HG02885 (cell line): ENCODE results near the gene RANBP6.
"Not testable (repeated sequence)": the region's sequence is repeated elsewhere in the genome, so short reads cannot be mapped to it uniquely, and the experiment has no call there.

Experiments
- ATAC-seq: cut with Tn5 transposase; IDR thresholded peaks from one replicate; pipeline ENCODE4 v1.9.1; 2021; ENCODE audit warnings: mild to moderate bottlenecking; ENCODE audit not compliant: unreplicated experiment, poor library complexity

Gene RANBP6

DNA sequence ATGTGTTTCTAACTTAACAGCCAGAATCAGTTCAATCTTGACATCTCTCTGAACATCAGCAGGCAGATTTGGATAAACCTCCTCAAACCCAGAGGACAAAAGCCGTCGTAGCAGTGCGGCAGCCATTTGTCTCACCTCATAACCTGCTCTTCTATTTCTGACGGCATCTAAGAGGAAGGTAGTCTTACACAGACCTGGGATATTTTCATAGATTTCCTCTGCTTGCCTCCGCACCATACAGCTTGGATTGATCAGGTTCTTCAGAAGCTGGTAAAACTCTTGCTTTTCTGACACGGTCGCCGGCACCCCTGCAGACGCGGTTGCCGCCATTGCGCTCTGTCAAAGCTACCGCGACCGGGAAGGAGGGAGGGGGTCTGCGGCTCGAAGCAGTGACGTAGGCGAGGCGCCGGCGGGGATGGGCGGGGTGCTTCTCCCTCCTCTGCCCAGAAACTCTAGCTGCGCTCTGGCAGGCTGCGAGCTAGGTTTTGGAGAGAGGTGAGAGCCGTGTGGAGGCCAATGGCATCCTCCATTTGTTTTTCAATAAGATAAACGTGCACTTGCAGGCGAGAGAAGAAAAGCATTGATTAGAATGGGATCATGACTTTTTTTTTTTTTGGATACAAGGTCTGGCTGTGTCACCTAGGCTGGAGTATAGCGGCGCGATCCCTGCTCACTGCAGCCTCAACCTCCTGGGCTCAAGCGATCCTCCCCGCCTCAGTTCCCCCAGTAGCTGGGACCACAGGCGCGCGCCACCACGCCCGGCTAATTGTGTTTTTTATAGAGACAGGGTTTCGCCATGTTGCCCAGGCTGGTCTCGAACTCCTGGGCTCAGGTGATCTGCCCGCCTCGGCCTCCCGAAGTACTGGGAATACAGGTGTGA, at the start of gene RANBP6:
TSS of gene RANBP6 (minus strand) at position 347 of the 880 bp plus-strand sequence. CDS start at position 330, 17 bp downstream.
- peak; percentile 100 for ATAC-seq

GRCh38 chr9:6063146-6063545, 47.7 kb upstream of the RANBP6 start:
- not testable (repeated sequence) for ATAC-seq

GRCh38 chr9:6055666-6056065, 40.2 kb upstream of the RANBP6 start:
- no peak for ATAC-seq

DNA sequence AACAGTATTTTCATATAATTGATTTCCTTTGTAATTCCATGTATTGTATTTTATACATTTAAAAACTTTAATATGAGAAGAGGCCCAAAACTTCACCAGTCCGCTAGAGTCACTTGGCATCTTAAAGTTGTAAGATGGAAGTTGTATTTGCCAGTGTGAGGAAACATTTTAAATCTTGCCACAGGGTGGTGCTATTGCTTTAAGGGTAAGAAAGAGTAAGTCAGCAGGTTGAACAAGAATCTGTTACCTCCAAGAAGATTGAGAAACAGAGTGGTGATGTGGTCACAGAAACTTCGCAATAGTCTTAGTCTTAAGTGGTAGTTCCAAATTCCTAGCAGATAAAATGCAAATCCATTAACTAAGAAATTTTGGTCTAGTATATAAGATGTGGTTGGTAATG, 39.8 kb upstream of the RANBP6 start:
- ATAC-seq, result peak; percentile 50

DNA sequence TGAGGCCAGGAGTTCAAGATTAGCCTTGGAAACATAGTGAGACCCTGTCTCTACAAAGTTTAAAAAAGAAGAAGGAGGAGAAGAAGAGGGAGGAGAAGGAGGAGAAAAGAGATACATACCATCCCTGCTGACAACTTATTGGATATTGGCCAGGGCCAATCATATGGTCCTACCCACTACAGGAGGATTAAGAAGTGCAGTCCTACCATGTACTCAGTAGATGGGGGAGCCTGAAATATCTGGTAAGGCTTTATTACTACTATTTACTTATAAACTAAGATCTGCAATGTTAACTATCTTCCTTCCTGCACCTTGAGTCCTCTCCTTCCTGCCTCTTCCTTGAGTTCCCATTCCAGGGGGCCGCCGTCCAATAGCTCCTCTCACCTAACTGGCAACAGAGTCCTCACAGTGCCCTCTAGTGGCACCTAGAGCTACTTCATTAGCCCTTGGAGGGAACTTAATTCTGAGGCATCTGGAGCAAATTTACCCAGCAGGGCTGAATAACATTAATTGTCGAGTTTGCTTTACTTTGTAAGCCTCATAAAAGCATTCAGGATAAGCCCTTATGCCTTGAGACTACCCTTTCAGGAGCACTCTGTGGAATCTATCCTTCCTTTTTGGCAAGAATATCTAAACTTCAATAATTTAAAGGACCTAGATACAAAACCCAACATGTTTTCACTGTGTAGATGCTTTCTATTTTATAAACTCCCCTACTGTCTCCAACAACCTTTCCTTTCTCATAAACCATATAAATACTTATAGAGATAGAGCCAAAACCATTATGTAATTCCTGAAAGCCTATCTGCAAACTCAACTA, 39.1 kb upstream of the RANBP6 start:
- ATAC-seq, result peak; percentile 47

DNA sequence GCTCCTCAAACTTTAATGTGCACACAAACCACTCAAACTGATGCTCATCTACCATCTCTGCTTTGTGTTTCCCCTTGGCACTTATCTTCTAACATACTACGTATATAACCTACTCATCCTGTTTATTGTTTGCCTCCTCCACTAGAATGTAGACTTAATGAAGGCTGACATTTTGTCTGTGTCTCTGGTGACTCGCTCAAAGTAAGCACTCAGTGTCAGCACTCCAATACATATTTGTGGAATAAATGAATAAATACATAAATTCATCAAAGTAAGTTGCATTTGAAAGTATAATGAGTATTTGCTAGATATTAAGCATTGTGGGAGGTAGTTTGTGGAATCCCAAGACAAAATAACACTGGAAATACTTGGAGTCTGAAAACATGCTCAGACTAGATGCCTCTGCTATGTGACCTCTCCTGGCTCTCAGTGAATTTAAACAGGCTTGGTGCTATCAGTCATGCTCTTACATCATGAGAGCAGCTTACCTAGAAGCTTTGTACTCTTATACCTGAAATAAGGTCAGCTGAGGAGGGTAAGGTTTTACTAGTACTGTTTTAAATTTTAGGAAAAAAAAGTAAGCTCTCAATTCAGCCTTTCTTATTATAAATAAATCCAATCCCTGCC, 37.0 kb upstream of the RANBP6 start:
- no peak for ATAC-seq

DNA sequence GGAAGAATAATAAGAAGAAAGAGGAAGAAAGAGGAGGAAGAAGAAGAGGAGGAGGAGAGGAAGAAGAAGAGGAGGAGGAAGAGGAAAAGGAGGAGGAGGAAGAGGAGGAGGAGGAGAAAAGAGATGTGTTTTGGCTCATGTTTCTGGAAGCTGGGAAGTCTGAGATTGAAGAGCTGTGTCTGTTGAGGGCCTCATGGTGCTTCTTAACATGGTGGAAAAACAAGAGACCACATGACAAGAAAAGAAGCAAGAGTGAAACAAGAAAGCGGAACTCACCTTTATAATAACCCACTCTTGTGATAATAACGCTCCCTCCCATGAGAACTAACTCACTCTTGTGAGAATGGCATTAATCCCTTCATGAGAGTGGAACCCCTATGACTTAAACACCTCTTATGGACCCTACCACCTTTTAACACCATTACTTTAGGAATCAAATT, 36.1 kb upstream of the RANBP6 start:
- ATAC-seq, result peak; percentile 78

DNA sequence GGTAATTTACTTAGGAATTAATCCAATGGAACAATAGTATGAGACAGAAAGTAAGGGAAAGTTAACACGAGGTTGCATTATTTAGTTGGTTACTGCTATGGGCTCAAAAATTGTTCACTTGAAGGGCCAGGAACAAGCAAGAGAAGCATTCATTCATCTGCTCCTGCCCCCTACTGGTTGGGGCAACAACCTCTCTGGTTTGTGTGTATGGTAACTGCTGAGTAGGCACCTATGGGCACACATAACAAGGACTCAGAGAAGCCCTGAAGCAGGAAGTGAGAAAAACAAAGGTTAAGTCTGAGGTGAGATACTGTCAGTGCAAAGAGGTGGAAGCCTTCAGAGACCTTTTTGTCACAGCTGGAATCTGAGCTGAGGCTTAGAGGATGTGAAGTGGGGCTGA, 34.4 kb upstream of the RANBP6 start:
- peak; percentile 60 for ATAC-seq

GRCh38 chr9:6048039-6048438, 32.6 kb upstream of the RANBP6 start:
- no peak for ATAC-seq

DNA sequence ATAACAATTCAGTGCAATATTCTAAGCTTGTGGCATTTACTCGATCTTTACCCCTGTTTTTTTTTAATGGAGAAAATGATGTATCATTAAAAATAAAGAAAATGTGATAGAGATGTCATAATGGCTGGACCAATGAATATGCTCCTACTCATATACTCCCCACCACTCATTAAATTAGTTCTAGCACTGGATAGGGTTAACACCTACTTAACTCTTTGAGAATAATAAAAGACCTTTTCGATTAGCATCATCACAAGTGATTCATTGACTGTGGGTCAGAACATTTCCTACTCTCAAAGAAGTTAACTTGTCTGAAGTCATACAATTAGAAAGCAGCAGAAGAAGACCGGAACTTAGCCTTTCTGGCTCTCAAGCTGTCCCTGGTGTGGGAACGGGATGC, 31.6 kb upstream of the RANBP6 start:
- ATAC-seq, result no peak

DNA sequence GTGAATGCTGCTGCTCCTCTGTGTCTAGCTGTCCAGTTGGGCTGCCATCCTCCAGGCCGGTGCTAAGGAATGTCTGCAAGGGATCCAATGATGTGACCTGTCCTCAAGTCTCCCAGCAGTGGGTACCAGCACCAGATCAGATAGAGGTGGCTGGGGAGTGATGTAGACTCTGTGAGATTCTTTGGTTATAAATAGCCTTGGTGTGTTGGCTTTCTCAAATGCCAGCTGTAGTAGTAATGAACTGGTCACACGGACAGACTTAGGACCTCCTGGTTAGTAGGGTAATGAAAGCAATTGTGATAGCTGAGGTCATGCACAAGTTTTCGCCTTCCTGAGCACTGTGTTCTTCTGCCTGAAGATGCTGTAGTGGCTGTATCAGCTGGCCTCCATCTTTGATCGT, 29.9 kb upstream of the RANBP6 start:
- ATAC-seq, result no peak

GRCh38 chr9:6040077-6040476, 24.7 kb upstream of the RANBP6 start:
- no peak for ATAC-seq

DNA sequence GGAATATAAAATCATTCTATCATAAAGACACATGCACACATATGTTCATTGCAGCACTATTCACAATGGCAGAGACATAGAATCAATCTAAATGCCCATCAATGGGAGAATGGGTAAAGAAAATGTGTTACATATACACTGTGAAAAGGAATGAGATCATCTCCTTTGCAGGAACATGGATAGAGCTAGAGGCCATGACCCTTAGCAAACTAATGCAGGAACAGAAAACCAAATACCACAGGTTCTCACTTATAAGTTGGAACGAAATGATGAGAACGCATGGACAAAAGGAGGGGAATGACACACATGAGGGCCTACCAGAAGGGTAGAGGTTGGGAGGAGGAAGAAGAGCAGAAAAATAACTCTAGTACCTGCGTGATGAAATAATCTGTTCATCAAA, 21.0 kb upstream of the RANBP6 start:
- ATAC-seq, result no peak

DNA sequence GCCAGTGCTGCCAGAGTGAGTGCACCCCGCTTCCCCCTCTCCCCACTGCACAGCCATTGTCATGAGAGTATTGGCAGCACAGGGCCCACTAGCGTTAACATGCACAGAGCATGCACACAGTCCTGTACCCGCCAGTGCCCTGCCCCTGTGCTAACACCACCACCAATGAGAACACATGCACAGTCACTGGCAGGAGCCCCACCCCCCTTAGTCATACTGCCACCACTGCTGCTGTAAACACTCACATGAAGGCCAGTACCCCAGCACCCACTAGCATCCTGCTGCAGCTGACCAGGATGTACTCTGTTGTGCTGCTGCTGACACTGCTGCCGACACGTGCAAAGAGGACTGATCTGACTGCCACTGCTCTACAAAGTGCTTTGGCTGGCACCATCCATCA, 19.5 kb upstream of the RANBP6 start:
- ATAC-seq, result no peak

DNA sequence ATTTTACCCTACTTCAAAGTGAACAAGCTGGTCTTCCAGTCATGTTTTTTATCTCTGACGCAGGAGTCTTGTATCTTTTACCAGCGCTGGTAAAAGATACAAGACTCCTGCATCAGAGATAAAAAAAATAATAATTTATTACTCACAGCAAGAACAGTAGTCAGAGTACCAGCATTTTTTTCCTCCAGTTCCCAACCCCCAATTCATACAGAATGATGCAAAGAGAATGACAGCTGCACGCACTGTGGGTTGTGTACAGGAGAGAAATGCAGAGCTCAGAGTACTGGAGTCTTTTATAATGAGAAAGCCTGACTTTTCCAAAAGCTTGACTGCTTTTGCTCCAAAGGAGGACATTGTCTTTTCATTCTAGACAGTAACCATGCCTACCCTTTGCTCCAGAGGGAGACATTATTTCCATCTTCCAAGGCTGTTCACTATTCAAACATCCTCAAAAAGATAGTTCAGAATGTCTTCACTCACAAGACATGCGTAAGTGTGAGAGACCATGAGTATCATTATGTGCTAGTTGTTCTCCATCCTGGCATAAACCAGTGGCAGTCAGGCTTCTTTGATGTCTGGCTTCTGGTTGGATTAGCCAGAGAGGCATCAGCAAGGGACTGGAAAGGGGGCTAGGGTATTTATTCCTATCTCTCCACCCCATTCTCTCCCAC, 14.3 kb upstream of the RANBP6 start:
- no peak for ATAC-seq

DNA sequence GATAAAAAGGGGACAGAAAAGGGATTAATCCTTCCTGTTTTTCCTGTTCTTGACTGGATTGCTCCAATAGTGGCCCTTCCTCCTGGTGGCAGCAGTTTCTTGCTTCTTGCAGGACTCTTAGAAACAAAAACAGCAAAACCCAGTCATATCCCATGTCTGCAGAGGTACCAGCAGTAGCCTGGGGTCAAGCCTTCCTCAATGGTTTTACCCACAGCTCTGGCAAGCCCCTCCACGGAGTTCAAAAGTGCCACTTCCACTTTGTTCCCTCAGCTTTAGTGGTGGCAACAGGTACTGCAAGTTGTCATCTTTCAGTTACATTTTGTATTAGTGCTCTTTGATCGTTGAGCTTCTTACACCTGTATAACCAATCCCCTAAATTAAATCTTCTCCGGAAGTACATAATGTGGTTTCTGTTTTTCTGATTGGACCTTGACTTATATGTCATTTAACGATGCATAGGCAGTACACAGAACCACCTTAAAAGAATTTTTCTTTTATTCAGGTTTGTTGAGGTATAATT, 8.7 kb upstream of the RANBP6 start:
- ATAC-seq, result peak; percentile 82

DNA sequence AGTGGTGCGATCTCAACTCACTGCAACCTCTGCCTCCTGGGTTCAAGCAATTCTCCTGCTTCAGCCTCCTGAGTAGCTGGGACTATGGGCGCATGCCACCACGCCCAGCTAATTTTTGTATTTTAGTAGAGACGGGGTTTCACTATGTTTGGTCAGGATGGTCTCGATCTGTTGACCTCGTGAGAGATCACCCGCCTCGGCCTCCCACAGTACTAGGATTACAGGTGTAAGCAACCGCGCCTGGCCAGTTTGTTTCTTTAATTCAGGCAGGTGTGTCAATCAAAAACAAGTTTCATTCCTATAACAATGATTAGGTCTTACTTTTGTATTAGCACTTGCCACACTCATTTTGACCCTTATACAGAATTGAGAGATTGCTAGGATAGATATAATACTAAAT, 1.6 kb upstream of the RANBP6 start:
- not testable (repeated sequence) for ATAC-seq

- ATAC-seq, result no peak
These were observed 654 bp downstream of the RANBP6 start for GRCh38 chr9:6014670-6015270.

- ATAC-seq, result peak; percentile 70
These were observed 7.0 kb downstream of the RANBP6 start for GRCh38 chr9:6008169-6008979.
